SK-N-SH treated with all-trans-retinoic acid at 6 μM for 48 hours (cell line): ENCODE results near the gene CHRNG.

ENCODE experiments used
- ARNTL ChIP-seq: fragments of 450-650 bp; formaldehyde crosslinking; IDR thresholded peaks from 2 replicates; pipeline ENCODE4 v1.5.0; 2020; ENCODE audit warnings: low read depth, mild to moderate bottlenecking, moderate library complexity, borderline replicate concordance
- CSDC2 ChIP-seq: fragments of 250-450 bp; sonication (Bioruptor Pico); IDR thresholded peaks from 2 replicates; pipeline ENCODE4 v1.5.0; 2020; ENCODE audit warnings: mild to moderate bottlenecking, moderate library complexity
- OSR1 ChIP-seq: fragments of 250-450 bp; sonication (Bioruptor Pico); IDR thresholded peaks from 2 replicates; pipeline ENCODE4 v1.8.0; 2022; ENCODE audit warnings: moderate library complexity, mild to moderate bottlenecking, inconsistent platforms
- TSHZ2 ChIP-seq: fragments of 250-450 bp; sonication (Bioruptor Pico); IDR thresholded peaks from 2 replicates; pipeline ENCODE4 v1.5.0; 2020; ENCODE audit warnings: mild to moderate bottlenecking, moderate library complexity
- ZFP3 ChIP-seq: fragments of 250-450 bp; sonication (Bioruptor Pico); IDR thresholded peaks from 2 replicates; pipeline ENCODE4 v1.5.0; 2020; ENCODE audit warnings: mild to moderate bottlenecking, moderate library complexity

DNA sequence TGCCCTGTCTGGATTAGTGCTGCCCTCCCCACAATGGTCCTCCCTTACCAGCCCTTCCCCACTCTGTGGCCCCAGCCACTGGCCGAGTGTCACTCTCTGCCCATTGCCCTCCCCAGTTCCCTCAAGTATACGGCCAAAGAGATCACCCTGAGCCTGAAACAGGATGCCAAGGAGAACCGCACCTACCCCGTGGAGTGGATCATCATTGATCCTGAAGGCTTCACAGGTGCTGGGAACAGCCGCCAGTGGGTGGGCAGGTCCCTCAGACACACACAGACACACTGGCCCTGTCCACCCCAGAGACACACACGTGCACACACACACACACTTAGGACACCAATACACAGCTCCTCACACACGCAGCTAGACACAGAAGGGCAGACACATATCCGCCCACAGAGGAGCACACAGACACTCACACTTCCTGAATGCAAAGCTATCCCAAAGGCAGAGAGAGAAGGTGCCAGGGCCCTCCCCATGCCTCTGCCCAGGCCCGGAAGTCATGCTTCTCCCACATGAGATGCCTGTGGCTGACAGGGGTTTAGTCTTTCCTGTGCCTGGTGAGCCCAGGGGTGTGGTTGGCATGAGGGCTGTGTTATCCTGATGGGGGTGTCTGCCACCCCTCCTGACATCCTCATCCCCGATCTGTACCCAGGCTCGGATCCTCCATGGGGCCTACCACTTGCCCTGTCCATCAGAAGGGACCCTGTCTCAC, 10.6 kb upstream of the CHRNG start:
- TF ChIP-seq ARNTL (CRISPR knock-in tag), result no peak
- TF ChIP-seq OSR1, result no peak
- no peak for TF ChIP-seq ZFP3
- no peak for TF ChIP-seq TSHZ2 (CRISPR knock-in tag)
- no peak for TF ChIP-seq CSDC2 (CRISPR knock-in tag)
